HG02943 (cell line): ENCODE results near the gene SLC43A3.
A peak's percentile ranks its signal among the peaks of the same experiment; 100 is the strongest.
"Not testable (repeated sequence)": the region's sequence is repeated elsewhere in the genome, so short reads cannot be mapped to it uniquely, and the experiment has no call there.

Experiments
- ATAC-seq: cut with Tn5 transposase; IDR thresholded peaks from one replicate; pipeline ENCODE4 v1.9.1; 2021; ENCODE audit warnings: mild to moderate bottlenecking, low read depth, moderate library complexity; ENCODE audit not compliant: unreplicated experiment

SLC43A3 gene

GRCh38 chr11:57407941-57408475 lies 18.9 kb downstream of the SLC43A3 start:
- no peak for ATAC-seq

GRCh38 chr11:57407010-57407920 lies 19.7 kb downstream of the SLC43A3 start:
- no peak for ATAC-seq

GRCh38 chr11:57406337-57406904 lies 20.5 kb downstream of the SLC43A3 start:
- ATAC-seq = peak; percentile 72

- no peak for ATAC-seq
Measured at GRCh38 chr11:57405271-57405860, 21.6 kb downstream of the SLC43A3 start.

- no peak for ATAC-seq
Measured at GRCh38 chr11:57403802-57404147, 23.1 kb downstream of the SLC43A3 start.

- not testable (repeated sequence) for ATAC-seq
Measured at GRCh38 chr11:57403003-57403801, 23.7 kb downstream of the SLC43A3 start.

GRCh38 chr11:57402188-57403002 lies 24.5 kb downstream of the SLC43A3 start:
- no peak for ATAC-seq

- no peak for ATAC-seq
Measured at GRCh38 chr11:57399972-57400578, 26.8 kb downstream of the SLC43A3 start.

- ATAC-seq = no peak
Measured at GRCh38 chr11:57399221-57399620, 27.7 kb downstream of the SLC43A3 start.

- ATAC-seq = no peak
Measured at GRCh38 chr11:57397394-57397990, 29.4 kb downstream of the SLC43A3 start.

- no peak for ATAC-seq
Measured at GRCh38 chr11:57396744-57397143, 30.2 kb downstream of the SLC43A3 start.

GRCh38 chr11:57395905-57396623 lies 30.9 kb downstream of the SLC43A3 start:
- ATAC-seq = no peak

GRCh38 chr11:57394203-57394965 lies 32.5 kb downstream of the SLC43A3 start:
- no peak for ATAC-seq

GRCh38 chr11:57392763-57393105 lies 34.2 kb downstream of the SLC43A3 start:
- no peak for ATAC-seq

- no peak for ATAC-seq
Measured at GRCh38 chr11:57392066-57392762, 34.7 kb downstream of the SLC43A3 start.

GRCh38 chr11:57391539-57391938 lies 35.4 kb downstream of the SLC43A3 start:
- ATAC-seq = no peak

GRCh38 chr11:57391111-57391510 lies 35.8 kb downstream of the SLC43A3 start:
- no peak for ATAC-seq
